ENCODE data around the gene GID8. TPM values are rescaled to one million over a fixed set of nuclear protein-coding genes. Genes with fewer than 3 reads are reported as not detected.
A peak's percentile ranks its signal among the peaks of the same experiment; 100 is the strongest.
"Not testable (repeated sequence)": the region's sequence is repeated elsewhere in the genome, so short reads cannot be mapped to it uniquely, and the experiment has no call there.

Gene GID8
- total and polyA plus RNA-seq, 2 donors, result 21.4 to 32.0 TPM

DNA sequence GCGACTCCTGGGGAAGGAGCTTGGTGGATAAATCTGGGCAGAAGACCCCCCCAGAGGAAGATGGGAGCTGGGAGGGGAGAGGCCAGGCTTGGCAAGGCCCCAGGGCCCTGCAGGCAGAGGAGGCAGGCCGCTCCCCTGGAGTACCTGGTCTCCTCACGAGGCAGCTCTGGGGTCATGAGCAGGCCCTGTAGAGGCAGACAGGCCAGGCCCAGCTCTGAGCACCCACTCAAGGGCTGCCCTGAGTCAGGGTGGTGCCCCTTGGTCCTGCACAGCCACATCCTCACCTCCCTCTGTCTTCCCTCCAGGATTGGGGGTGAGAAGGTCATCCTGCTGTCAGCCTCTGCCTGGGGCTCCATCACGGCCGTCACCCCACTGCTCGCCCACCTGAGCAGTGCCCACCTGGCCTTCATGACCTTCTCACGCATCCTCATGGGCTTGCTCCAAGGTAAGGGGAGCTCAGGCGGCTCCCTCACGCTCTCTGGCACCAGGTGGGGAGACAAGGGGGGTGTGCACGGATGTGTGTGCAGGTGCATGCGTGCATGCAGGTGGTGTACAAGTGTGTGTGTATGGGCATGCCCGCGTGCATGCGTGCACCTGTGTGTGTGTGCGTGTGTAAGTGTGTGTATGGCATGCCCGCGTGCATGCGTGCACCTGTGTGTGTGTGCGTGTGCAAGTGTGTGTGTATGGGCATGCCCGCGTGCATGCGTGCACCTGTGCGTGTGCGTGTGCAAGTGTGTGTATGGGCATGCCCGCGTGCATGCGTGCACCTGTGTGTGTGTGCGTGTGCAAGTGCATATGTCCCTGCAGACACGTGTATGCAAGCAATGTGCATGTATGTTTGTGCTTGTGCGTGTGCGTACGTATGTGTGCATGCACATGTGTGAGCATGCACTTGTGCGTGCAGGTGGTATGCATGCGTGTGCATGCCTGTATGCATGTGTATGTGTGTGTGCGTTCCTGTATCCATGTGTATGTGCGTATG lies 19.5 kb downstream of the GID8 start:
- no peak overlapping the region for H3K27ac ChIP-seq (ENCODE audit: low read depth)
- no peak overlapping the region for H3K4me3 ChIP-seq (ENCODE audit: low read depth, low read length)
- 97% methylated on average over 36 of the region's 36 CpGs for WGBS
- no peaks in the 10 kb centered on the region for H3K4me1 ChIP-seq (ENCODE audit: insufficient read depth)
- H3K36me3 ChIP-seq (ENCODE audit: insufficient read depth), result no peaks in the 10 kb centered on the region
- DNase-seq (ENCODE audit: extremely low spot score), result no peak

GRCh38 chr20:62958388-62959100 lies 20.6 kb downstream of the GID8 start:
- Histone ChIP-seq H3K4me1 (ENCODE audit: insufficient read depth) (no peaks in the 10 kb centered on the region), H3K4me3 (ENCODE audit: low read depth, low read length) (no peak overlapping the region), H3K36me3 (ENCODE audit: insufficient read depth) (no peaks in the 10 kb centered on the region), H3K27ac (ENCODE audit: low read depth) (no peak overlapping the region)
- DNase-seq (ENCODE audit: extremely low spot score), result no peak
- 76% methylated on average over 10 of the region's 10 CpGs for WGBS

GRCh38 chr20:62959101-62959971 lies 21.4 kb downstream of the GID8 start:
- H3K27ac ChIP-seq (ENCODE audit: low read depth), result no peak overlapping the region
- H3K4me3 ChIP-seq (ENCODE audit: low read depth, low read length), result no peak overlapping the region
- no peak for DNase-seq (ENCODE audit: extremely low spot score)
- H3K36me3 ChIP-seq (ENCODE audit: insufficient read depth), result no peaks in the 10 kb centered on the region
- no peaks in the 10 kb centered on the region for H3K4me1 ChIP-seq (ENCODE audit: insufficient read depth)
- WGBS, result 73% methylated on average over 43 of the region's 43 CpGs

GRCh38 chr20:62959998-62960436 lies 22.1 kb downstream of the GID8 start:
- no peak for DNase-seq (ENCODE audit: extremely low spot score)
- Histone ChIP-seq H3K36me3 (ENCODE audit: insufficient read depth) (no peaks in the 10 kb centered on the region), H3K4me3 (ENCODE audit: low read depth, low read length) (no peak overlapping the region), H3K27ac (ENCODE audit: low read depth) (no peak overlapping the region), H3K4me1 (ENCODE audit: insufficient read depth) (no peaks in the 10 kb centered on the region)
- 91% methylated on average over 20 of the region's 20 CpGs for WGBS

GRCh38 chr20:62960446-62961309 lies 22.7 kb downstream of the GID8 start:
- not testable (repeated sequence) for H3K4me1 ChIP-seq (ENCODE audit: insufficient read depth); DNase-seq (ENCODE audit: extremely low spot score); H3K27ac ChIP-seq (ENCODE audit: low read depth); H3K4me3 ChIP-seq (ENCODE audit: low read depth, low read length); H3K36me3 ChIP-seq (ENCODE audit: insufficient read depth)
- 92% methylated on average over 23 of the region's 31 CpGs for WGBS

DNA sequence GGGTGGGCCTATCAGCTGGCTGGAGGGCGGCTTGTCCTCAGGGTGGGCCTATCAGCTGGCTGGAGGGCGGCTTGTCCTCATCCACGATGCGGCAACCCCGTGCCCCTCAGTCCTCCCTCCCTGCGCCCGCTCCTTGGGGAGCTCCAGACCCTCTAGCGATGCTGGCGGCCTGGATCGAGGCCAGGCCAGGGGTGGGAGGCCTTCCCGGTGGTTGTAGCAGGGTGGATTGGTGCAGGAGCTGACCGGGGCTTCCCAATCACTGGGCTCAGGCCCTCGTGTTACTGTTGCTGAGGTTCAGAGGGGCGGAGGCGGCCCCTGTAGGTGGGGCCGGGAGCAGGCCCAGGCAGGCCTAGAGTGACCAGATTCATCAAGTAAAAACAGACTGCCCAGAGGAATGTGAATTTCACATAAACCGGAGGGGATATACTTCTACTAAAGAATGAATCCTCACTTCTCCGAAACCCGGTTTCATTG lies 23.4 kb downstream of the GID8 start:
- 70% methylated on average over 19 of the region's 19 CpGs for WGBS
- peak; percentile 47 for DNase-seq (ENCODE audit: extremely low spot score)
- Histone ChIP-seq H3K4me1 (ENCODE audit: insufficient read depth) (no peaks in the 10 kb centered on the region), H3K27ac (ENCODE audit: low read depth) (no peak overlapping the region), H3K36me3 (ENCODE audit: insufficient read depth) (no peaks in the 10 kb centered on the region), H3K4me3 (ENCODE audit: low read depth, low read length) (no peak overlapping the region)

DNA sequence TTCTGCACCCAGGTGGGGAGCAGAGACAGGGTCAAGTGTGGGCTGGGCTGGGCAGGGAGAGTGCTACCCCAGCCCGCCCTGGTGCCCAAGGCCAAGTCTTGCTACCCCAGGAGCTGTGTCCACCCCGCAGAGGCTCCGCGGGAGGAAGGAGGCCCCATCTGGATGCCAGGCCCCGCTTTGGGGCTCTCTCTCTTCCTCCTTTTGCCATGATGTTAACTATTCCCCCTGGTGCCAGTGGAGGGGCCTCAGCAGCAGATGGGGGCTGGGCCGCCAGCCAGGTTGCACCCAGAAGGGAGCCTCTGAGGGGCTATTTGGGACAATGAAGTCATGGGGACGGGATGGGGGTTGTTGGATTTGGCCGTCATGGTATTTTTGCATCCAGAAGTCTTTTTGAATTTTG lies 23.9 kb downstream of the GID8 start:
- WGBS, result 85% methylated on average over 8 of the region's 8 CpGs
- Histone ChIP-seq H3K36me3 (ENCODE audit: insufficient read depth) (no peaks in the 10 kb centered on the region), H3K4me3 (ENCODE audit: low read depth, low read length) (no peak overlapping the region), H3K4me1 (ENCODE audit: insufficient read depth) (no peaks in the 10 kb centered on the region), H3K27ac (ENCODE audit: low read depth) (no peak overlapping the region)
- no peak for DNase-seq (ENCODE audit: extremely low spot score)

DNA sequence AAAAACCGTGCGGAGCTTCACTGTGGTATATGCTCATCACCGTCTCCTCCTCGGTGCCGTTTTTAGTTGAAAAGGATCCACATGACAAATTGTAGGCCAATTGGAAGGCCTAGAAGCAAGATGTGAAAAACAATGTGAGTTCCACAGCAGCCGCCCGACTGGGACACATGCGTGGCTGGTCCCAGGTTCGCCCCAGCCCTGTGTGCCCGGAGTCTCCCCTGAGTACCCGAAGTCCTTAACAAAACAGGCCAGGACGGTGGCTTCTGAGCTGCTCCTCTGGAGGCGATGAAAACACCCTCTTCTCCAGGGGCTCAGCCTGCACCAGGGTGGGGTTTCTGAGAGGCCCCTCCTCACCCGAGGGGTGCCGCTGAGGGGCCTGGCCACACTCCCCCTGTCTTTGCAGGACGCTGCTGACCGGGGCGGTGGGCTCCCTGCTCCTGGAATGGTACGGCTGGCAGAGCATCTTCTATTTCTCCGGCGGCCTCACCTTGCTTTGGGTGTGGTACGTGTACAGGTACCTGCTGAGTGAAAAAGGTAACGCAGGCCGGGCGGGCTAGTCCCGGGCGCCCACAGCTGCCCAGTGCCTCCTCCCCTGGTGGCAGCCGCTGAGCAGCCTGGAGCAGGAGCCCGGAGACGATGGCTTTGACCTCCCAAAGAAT lies 24.4 kb downstream of the GID8 start:
- Histone ChIP-seq H3K27ac (ENCODE audit: low read depth) (no peak overlapping the region), H3K4me1 (ENCODE audit: insufficient read depth) (no peaks in the 10 kb centered on the region), H3K4me3 (ENCODE audit: low read depth, low read length) (no peak overlapping the region), H3K36me3 (ENCODE audit: insufficient read depth) (no peaks in the 10 kb centered on the region)
- WGBS, result 93% methylated on average over 30 of the region's 30 CpGs
- DNase-seq (ENCODE audit: extremely low spot score), result no peak

- DNase-seq (ENCODE audit: extremely low spot score), result no peak
- H3K4me3 ChIP-seq (ENCODE audit: low read depth, low read length), result no peak overlapping the region
- H3K27ac ChIP-seq (ENCODE audit: low read depth), result no peak overlapping the region
- H3K4me1 ChIP-seq (ENCODE audit: insufficient read depth), result no peaks in the 10 kb centered on the region
- no peaks in the 10 kb centered on the region for H3K36me3 ChIP-seq (ENCODE audit: insufficient read depth)
- WGBS, result 90% methylated on average over 32 of the region's 32 CpGs
Observed at GRCh38 chr20:62962891-62963613, 25.1 kb downstream of the GID8 start.

DNA sequence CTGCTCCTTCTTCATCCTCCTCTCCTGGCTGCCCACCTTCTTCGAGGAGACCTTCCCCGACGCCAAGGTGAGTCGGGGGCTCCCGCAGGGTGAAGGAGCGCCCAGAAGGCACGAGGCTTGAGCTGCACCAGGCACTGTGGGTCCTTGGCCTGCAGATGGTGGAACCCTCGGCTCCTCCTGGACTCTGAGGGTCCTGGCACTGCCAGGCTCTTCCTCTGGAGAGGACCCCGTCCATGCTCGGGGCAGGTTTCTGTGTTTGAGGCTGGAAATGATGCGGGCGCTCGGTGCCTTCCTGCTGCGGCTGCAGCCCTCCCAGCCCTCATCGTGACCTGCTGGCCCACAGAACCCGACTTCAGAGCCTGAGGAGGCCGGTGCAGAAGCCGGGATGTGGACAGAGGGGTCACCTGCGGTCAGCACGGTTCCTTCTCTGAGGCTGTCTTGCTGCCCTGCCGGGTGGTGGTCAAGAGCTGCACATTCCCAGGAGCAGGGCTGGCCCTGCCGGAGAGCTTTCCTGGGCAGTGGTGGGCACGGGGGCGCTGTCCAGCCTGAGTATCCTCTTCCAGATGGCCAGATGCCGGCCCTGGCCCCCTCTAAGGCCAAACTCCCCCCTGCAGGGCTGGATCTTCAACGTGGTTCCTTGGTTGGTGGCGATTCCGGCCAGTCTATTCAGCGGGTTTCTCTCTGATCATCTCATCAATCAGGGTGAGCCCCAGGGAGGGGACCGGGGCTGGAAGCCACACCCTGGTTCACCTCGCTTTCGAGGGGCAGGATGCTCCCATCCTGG lies 25.9 kb downstream of the GID8 start:
- no peak overlapping the region for H3K4me3 ChIP-seq (ENCODE audit: low read depth, low read length)

DNA sequence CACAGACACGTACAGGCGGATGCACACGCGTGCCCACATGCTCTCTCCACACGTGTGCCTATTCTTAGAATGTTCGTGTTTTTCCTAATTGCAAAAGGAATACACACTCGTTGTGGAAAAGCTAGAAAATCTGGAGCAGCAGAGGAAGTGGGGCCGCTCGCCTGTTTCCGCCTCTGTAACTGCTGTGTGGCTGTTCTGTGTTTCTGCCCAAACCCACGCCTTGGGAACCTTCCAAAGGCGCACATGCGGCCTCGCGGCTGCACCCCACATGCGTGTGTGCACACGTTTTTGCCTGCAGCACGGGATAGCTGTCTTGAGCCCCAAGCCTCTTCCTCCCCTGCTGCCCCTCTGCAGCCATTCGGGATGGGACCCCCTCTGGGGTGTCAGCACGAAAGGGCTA lies 26.8 kb downstream of the GID8 start:
- 85% methylated on average over 20 of the region's 20 CpGs for WGBS
- no peak overlapping the region for H3K27ac ChIP-seq (ENCODE audit: low read depth)
- H3K4me1 ChIP-seq (ENCODE audit: insufficient read depth), result no peaks in the 10 kb centered on the region
- DNase-seq (ENCODE audit: extremely low spot score), result no peak
- no peak overlapping the region for H3K4me3 ChIP-seq (ENCODE audit: low read depth, low read length)
- H3K36me3 ChIP-seq (ENCODE audit: insufficient read depth), result no peaks in the 10 kb centered on the region

More for the DNA sequence above, 25.9 kb downstream of the GID8 start:
- 92% methylated on average over 32 of the region's 32 CpGs for WGBS
- Histone ChIP-seq H3K4me1 (ENCODE audit: insufficient read depth) (no peaks in the 10 kb centered on the region), H3K36me3 (ENCODE audit: insufficient read depth) (no peaks in the 10 kb centered on the region), H3K27ac (ENCODE audit: low read depth) (no peak overlapping the region)
- no peak for DNase-seq (ENCODE audit: extremely low spot score)

Data from urinary bladder (tissue), 4 donors.